ENCODE measurements around the gene LIFR.

GRCh38 chr5:38519476-38519875 lies 37.0 kb downstream of the LIFR start:
- TF ChIP-seq POLR2A (IDR thresholded peaks at IDR 0.05; ENCODE audit: low read length) (no peak), GATA1 (IDR thresholded peaks at IDR 0.05; ENCODE audit: low read depth, low read length) (no peak)

All from erythroblast (primary cell).